ENCODE results near the gene ZNF184. TPM values are rescaled to one million over a fixed set of nuclear protein-coding genes. Genes with fewer than 3 reads are reported as not detected.
A peak's percentile ranks its signal among the peaks of the same experiment; 100 is the strongest.

Gene ZNF184
- total and polyA plus RNA-seq, 9 of the 15 experiments (the other 6 are each of a cell fraction or from before 2014, with no cell fraction given): 7.6 to 22.2 (median 12.8) TPM

DNA sequence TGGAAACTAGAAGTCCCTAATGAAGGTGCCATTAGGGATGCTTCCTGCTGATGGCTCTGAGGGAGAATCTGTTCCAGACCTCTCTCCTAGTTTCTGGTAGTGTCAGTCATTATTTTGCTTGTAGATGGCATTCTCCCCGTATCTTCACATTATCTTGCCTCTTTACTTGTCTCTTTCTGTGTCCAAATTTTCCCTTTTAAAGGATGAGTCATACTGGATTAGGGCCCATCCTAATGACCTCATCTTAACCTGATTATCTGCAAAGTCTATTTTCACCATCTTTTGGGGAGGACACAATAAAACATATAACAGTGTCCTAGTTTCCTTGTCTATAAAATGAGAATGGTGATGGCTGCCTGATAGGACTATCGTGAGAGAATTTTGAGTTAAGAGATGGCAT, 57.0 kb downstream of the ZNF184 start:
- no peaks in the 10 kb centered on the region; a peak in 1 of 5 replicates for H3K27me3 ChIP-seq (ENCODE audit: control insufficient read depth in 2 of 2, insufficient read depth in 2 of 2, low read length in 2 of 2)
- H3K4me1 ChIP-seq (replicated peaks in 1 of 2; ENCODE audit: control insufficient read depth in 2 of 2, insufficient read depth in 2 of 2, low read length in 2 of 2): peaks cover 0 to 6% of the 10 kb centered on the region in 2 experiments; a peak in 2 of 5 replicates
- BruUV-seq (replicated peaks): no TSS peak
- H3K9ac ChIP-seq (ENCODE audit: insufficient read depth in 1 of 2, low read depth in 2 of 2, low read length in 2 of 2): no peak overlapping the region
- no peaks in the 10 kb centered on the region for H4K20me1 ChIP-seq (replicated peaks; ENCODE audit: control insufficient read depth, insufficient read depth, low read length)
- H3K4me2 ChIP-seq (ENCODE audit: insufficient read depth, low read length): no peak overlapping the region
- no peaks in the 10 kb centered on the region; the same call in 1 of the 2 replicates for H3K9me3 ChIP-seq (replicated peaks; ENCODE audit: control insufficient read depth, insufficient read depth, low read depth, low read length)
- no peaks in the 10 kb centered on the region for H3K36me3 ChIP-seq (ENCODE audit: control insufficient read depth, insufficient read depth, low read length)
- H3K79me2 ChIP-seq (ENCODE audit: control insufficient read depth, insufficient read depth, low read length): no peaks in the 10 kb centered on the region
- ChIA-PET CTCF (ENCODE audit: low intra/inter-chr PET ratio) (no interaction called here), POLR2A (no interaction called here)
- FAIRE-seq (no peak), ATAC-seq (no peak), DNase-seq (ENCODE audit: extremely low read depth in 1 of 4, low spot score in 3 of 4) (no peak)
- 14% methylated on average over 2 of the region's 2 CpGs for WGBS (ENCODE audit: insufficient coverage, low coverage, missing lambda C conversion rate)
- no peak overlapping the region for H3K4me3 ChIP-seq
- intact Hi-C loops (cut with micrococcal nuclease) (no loop called here), in situ Hi-C loops (cut with MboI) (no loop called here)
- H3K9me1 ChIP-seq (ENCODE audit: control insufficient read depth, insufficient read depth, low read length): no peaks in the 10 kb centered on the region
- no peak overlapping the region for H3K27ac ChIP-seq (ENCODE audit: extremely low read depth, low read depth, low read length)
- H2AFZ ChIP-seq (ENCODE audit: low read depth, low read length): no peak overlapping the region
- TF ChIP-seq CAMTA2 (CRISPR knock-in tag; conservative IDR thresholded peaks at IDR 0.05): no peak
- peak; percentile 80 for TF ChIP-seq FOSL1 (tag; conservative IDR thresholded peaks at IDR 0.05)
- no peak for TF ChIP-seq SMARCB1 (IDR thresholded peaks at IDR 0.05; ENCODE audit: insufficient read length, low read depth)
- TF ChIP-seq, protein P1, sequence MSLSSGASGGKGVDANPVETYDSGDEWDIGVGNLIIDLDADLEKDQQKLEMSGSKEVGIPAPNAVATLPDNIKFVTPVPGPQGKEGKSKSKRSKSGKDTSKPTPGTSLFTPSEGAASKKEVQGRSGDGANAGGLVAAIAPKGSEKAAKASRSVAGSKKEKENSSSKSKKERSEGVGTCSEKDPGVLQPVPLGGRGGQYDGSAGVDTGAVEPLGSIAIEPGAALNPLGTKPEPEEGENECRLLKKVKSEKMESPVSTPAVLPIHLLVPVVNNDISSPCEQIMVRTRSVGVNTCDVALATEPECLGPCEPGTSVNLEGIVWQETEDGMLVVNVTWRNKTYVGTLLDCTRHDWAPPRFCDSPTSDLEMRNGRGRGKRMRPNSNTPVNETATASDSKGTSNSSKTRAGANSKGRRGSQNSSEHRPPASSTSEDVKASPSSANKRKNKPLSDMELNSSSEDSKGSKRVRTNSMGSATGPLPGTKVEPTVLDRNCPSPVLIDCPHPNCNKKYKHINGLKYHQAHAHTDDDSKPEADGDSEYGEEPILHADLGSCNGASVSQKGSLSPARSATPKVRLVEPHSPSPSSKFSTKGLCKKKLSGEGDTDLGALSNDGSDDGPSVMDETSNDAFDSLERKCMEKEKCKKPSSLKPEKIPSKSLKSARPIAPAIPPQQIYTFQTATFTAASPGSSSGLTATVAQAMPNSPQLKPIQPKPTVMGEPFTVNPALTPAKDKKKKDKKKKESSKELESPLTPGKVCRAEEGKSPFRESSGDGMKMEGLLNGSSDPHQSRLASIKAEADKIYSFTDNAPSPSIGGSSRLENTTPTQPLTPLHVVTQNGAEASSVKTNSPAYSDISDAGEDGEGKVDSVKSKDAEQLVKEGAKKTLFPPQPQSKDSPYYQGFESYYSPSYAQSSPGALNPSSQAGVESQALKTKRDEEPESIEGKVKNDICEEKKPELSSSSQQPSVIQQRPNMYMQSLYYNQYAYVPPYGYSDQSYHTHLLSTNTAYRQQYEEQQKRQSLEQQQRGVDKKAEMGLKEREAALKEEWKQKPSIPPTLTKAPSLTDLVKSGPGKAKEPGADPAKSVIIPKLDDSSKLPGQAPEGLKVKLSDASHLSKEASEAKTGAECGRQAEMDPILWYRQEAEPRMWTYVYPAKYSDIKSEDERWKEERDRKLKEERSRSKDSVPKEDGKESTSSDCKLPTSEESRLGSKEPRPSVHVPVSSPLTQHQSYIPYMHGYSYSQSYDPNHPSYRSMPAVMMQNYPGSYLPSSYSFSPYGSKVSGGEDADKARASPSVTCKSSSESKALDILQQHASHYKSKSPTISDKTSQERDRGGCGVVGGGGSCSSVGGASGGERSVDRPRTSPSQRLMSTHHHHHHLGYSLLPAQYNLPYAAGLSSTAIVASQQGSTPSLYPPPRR (CRISPR knock-in tag; IDR thresholded peaks at IDR 0.05; ENCODE audit: borderline replicate concordance): no peak
- TF ChIP-seq GATAD2B (IDR thresholded peaks at IDR 0.05; ENCODE audit: borderline replicate concordance): no peak
- TF ChIP-seq DPF2 (IDR thresholded peaks at IDR 0.05): 0 out of 2 replicates have a peak, but pooled peaks have one; percentile 28
- peak; percentile 67; the same call in 1 of the 2 replicates for TF ChIP-seq JUN (IDR thresholded peaks at IDR 0.05; ENCODE audit: borderline replicate concordance, low read depth, low read length)
- no peak for TF ChIP-seq JUN (CRISPR knock-in tag; IDR thresholded peaks at IDR 0.05; ENCODE audit: borderline replicate concordance)
- peak; percentile 86 for TF ChIP-seq JUNB (CRISPR knock-in tag; conservative IDR thresholded peaks at IDR 0.05)
- no peak for TF ChIP-seq ZNF77 (CRISPR knock-in tag; IDR thresholded peaks at IDR 0.05)
- TF ChIP-seq, protein P2, sequence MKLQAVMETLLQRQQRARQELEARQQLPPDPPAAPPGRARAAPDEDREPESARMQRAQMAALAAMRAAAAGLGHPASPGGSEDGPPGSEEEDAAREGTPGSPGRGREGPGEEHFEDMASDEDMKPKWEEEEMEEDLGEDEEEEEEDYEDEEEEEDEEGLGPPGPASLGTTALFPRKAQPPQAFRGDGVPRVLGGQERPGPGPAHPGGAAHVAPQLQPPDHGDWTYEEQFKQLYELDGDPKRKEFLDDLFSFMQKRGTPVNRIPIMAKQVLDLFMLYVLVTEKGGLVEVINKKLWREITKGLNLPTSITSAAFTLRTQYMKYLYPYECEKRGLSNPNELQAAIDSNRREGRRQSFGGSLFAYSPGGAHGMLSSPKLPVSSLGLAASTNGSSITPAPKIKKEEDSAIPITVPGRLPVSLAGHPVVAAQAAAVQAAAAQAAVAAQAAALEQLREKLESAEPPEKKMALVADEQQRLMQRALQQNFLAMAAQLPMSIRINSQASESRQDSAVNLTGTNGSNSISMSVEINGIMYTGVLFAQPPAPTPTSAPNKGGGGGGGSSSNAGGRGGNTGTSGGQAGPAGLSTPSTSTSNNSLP (IDR thresholded peaks at IDR 0.05; ENCODE audit: borderline replicate concordance, low read depth, low read length): no peak
- no peak for TF ChIP-seq KLF16 (IDR thresholded peaks at IDR 0.05)
- TF ChIP-seq ARID1B (IDR thresholded peaks at IDR 0.05): peak; percentile 64
- TF ChIP-seq ETS2 (tag; IDR thresholded peaks at IDR 0.05; ENCODE audit: borderline replicate concordance, poor library complexity, severe bottlenecking): no peak
- no peak for TF ChIP-seq NCOA4 (IDR thresholded peaks at IDR 0.05; ENCODE audit: partially characterized antibody)
- no peak for TF ChIP-seq ESRRB (CRISPR knock-in tag; IDR thresholded peaks at IDR 0.05; ENCODE audit: borderline replicate concordance)

Data from K562 (cell line).